ENCODE data around the gene AGRP. TPM values are rescaled to one million over a fixed set of nuclear protein-coding genes. Genes with fewer than 3 reads are reported as not detected.
A peak's percentile ranks its signal among the peaks of the same experiment; 100 is the strongest.

AGRP gene
- 0.40 TPM for polyA plus RNA-seq (2012; ENCODE audit: missing spikeins)

DNA sequence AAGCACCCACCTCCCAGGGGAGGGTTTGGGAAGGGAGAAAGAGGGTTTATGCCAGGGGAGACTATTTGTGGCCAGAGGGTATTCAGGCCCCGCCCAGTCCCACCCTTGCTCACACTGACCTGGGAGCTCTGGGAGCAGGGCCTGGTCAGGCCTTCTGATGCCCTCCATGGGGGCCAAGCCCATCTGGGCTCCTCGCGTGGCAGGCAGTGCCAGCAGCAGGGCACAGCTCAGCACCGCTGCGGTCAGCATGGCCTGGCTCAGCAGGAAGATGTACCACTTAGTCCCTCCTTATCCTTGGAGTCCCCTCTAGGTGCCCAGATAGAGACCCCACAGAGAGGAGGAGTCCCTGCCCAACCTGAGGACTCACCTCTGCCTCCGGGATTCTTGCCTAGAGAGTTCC is at the start of gene AGRP:
AGRP (minus strand) TSS at position 398 of the 400 bp plus-strand sequence; CDS start at position 249, 149 bp downstream.
- FAIRE-seq (no peak), DNase-seq (ENCODE audit: insufficient read length) (no peak)
- TF ChIP-seq TAF1 (IDR thresholded peaks at IDR 0.05; ENCODE audit: borderline replicate concordance, low read depth, low read length) (no peak), POLR2AphosphoS5 (IDR thresholded peaks at IDR 0.05; ENCODE audit: low read depth, low read length) (no peak), POLR2A (IDR thresholded peaks at IDR 0.05; ENCODE audit: low read depth, low read length) (no peak)

GRCh38 chr16:67531247-67531646 is 47.9 kb upstream of the AGRP start:
- DNase-seq (ENCODE audit: insufficient read length) (no peak), FAIRE-seq (no peak)
- TF ChIP-seq TAF1 (IDR thresholded peaks at IDR 0.05; ENCODE audit: borderline replicate concordance, low read depth, low read length) (no peak), POLR2A (IDR thresholded peaks at IDR 0.05; ENCODE audit: low read depth, low read length) (no peak), POLR2AphosphoS5 (IDR thresholded peaks at IDR 0.05; ENCODE audit: low read depth, low read length) (no peak)

DNA sequence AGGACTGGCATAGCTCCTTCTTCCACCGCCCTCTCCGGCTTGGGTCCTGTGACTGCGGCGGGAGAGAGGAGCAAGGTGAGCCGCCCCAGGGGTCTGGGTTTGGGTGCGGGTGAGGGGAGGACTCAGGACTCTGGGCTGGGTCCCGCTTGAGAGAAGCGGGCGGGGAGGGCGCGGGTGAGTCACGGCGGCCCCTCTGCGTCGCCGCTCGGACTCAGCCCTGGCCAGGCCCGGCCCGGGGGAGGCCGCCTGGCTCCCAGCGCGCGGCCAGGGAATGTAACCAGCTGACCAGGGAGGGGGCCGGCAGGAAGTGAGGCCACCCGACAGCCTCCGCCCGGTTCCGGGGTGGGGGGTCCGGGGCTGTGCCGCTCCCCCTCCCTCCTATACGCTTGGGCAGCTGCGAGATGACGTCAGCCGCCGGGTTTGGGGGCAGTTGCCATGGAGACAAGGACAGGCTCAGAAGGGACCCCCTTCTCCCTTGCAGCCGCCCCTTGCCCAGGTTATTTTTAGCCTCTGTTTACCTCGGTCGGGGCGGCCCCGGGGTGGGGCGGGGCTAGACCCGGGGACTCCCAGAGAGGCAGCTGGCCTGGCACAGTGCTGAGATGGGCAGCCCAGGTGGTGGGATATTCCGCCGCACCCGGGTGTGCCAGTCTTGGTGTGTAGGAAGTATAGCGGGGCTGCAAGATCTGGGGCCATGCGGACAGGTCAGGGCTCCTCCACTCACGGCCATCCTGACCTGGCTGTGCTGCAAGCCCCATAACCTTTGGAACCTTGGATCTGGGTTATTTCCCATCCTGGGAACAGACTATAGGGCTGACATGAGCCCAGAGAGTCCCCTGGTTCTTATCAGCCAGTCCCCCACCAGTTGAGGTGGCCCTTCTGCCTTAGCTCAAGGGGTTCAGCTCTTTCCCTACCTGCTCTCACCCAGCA is 46.9 kb upstream of the AGRP start:
- TF ChIP-seq POLR2A (IDR thresholded peaks at IDR 0.05; ENCODE audit: low read depth, low read length) = no peak
- TF ChIP-seq TAF1 (IDR thresholded peaks at IDR 0.05; ENCODE audit: borderline replicate concordance, low read depth, low read length) = no peak
- no peak for TF ChIP-seq POLR2AphosphoS5 (IDR thresholded peaks at IDR 0.05; ENCODE audit: low read depth, low read length)
- FAIRE-seq (no peak), DNase-seq (ENCODE audit: insufficient read length) (no peak)

DNA sequence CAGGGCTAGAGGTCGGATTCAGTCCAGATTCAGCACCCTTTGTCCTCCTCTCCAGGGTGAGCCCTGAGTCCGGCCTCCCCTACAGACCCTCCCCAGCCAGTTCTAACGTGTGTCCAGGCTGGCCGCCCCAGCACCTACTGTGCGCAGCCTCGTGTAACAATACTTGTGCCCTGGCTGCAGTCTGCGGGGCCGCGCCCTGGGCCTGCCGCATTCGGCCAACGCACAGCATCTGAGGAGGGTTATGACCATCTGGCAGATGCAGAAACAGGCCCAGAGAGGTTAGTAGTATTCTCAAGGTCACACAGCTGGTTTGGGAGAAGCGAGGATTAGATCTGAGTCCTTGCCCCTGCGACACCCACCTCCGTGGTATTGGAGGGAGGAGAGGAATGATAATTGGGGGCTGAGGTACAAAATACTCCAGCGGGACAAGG is 46.2 kb upstream of the AGRP start:
- TF ChIP-seq POLR2A (IDR thresholded peaks at IDR 0.05; ENCODE audit: low read depth, low read length) (no peak), POLR2AphosphoS5 (IDR thresholded peaks at IDR 0.05; ENCODE audit: low read depth, low read length) (no peak), TAF1 (IDR thresholded peaks at IDR 0.05; ENCODE audit: borderline replicate concordance, low read depth, low read length) (no peak)
- DNase-seq (ENCODE audit: insufficient read length) = no peak
- FAIRE-seq = peak; percentile 66

DNA sequence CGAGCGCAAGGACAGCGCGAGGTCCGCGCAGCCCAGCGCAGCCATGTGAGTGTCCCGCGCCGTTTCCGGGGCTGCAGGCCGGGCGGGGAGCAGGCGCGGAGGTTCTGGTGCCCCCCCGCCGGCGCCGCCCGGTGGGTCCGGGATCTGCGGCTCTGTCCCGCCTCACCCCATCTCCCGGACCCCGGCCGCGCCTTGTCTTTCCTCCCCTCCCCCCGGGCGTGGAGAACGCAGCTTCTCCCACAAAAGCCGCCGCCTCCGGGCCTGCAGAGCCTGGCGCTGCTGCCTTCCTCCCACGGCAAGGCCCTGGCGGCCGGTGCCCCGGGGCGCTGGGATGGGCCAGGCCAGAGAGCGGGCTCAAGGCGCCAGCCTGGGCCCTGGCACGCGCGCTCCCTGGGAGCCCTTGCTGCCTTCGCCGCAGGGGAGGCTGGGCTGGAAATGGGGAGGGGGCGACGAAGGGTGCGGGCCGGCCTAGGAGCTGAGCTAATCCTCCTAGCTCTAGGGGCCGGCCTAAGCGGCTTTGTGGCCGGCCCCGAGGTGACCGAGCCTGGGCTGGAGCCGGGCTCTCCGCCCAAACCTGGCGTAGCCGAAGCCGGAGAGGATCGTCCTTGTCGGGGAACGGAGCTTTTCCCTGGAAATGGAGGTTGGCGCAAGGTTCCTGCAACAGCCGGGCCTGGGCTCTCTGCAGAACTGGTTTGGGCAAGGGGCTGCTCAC is 45.7 kb upstream of the AGRP start:
- FAIRE-seq (no peak), DNase-seq (ENCODE audit: insufficient read length) (no peak)

GRCh38 chr16:67528222-67528869 is 45.0 kb upstream of the AGRP start, which contains the start of gene RIPOR1:
RIPOR1 (plus strand) TSS chr16:67528829; CDS start chr16:67538447, 9,618 bp downstream.
- DNase-seq (ENCODE audit: insufficient read length) = peak; percentile 76
- TF ChIP-seq TAF1 (IDR thresholded peaks at IDR 0.05; ENCODE audit: borderline replicate concordance, low read depth, low read length) (no peak), POLR2AphosphoS5 (IDR thresholded peaks at IDR 0.05; ENCODE audit: low read depth, low read length) (no peak), POLR2A (IDR thresholded peaks at IDR 0.05; ENCODE audit: low read depth, low read length) (no peak)
- peak; percentile 38 for FAIRE-seq

More for the DNA sequence above, 45.7 kb upstream of the AGRP start:
- no peak for TF ChIP-seq TAF1 (IDR thresholded peaks at IDR 0.05; ENCODE audit: borderline replicate concordance, low read depth, low read length)
- TF ChIP-seq POLR2A (IDR thresholded peaks at IDR 0.05; ENCODE audit: low read depth, low read length) = no peak
- no peak for TF ChIP-seq POLR2AphosphoS5 (IDR thresholded peaks at IDR 0.05; ENCODE audit: low read depth, low read length)

- FAIRE-seq (no peak), DNase-seq (ENCODE audit: insufficient read length) (no peak)
- TF ChIP-seq TAF1 (IDR thresholded peaks at IDR 0.05; ENCODE audit: borderline replicate concordance, low read depth, low read length) (no peak), POLR2AphosphoS5 (IDR thresholded peaks at IDR 0.05; ENCODE audit: low read depth, low read length) (no peak), POLR2A (IDR thresholded peaks at IDR 0.05; ENCODE audit: low read depth, low read length) (no peak)
Measured at GRCh38 chr16:67526149-67526791, 42.9 kb upstream of the AGRP start.

- FAIRE-seq (no peak), DNase-seq (ENCODE audit: insufficient read length) (no peak)
- TF ChIP-seq POLR2A (IDR thresholded peaks at IDR 0.05; ENCODE audit: low read depth, low read length) (no peak), POLR2AphosphoS5 (IDR thresholded peaks at IDR 0.05; ENCODE audit: low read depth, low read length) (no peak)
Measured at GRCh38 chr16:67525176-67525860, 42.0 kb upstream of the AGRP start.

- FAIRE-seq (peak; percentile 94), DNase-seq (ENCODE audit: insufficient read length) (peak; percentile 86)
- TF ChIP-seq POLR2A (IDR thresholded peaks at IDR 0.05; ENCODE audit: low read depth, low read length) (no peak), TAF1 (IDR thresholded peaks at IDR 0.05; ENCODE audit: borderline replicate concordance, low read depth, low read length) (no peak), POLR2AphosphoS5 (IDR thresholded peaks at IDR 0.05; ENCODE audit: low read depth, low read length) (no peak)
Measured at GRCh38 chr16:67521095-67521804, 37.9 kb upstream of the AGRP start.

DNA sequence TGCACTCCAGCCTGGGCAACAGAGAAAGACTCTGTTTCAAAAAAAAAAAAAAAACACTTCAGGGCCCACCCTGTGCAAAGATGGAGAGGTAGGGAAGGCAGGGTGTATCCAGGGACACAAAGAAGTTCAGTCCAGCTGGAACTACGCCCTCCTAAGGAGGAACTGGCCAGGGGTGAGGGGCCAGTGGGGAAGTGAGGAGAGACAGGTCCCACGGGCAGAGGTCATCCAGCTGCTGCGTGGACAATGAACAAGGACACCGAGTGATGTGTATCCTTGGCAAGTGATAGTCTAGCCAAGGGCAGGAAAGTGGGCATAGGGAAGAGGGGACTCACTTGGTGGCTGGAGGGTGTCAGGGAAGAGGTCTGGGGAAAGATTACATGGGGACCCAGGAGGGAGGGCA is 35.9 kb upstream of the AGRP start:
- TF ChIP-seq POLR2AphosphoS5 (IDR thresholded peaks at IDR 0.05; ENCODE audit: low read depth, low read length) (no peak), TAF1 (IDR thresholded peaks at IDR 0.05; ENCODE audit: borderline replicate concordance, low read depth, low read length) (no peak), POLR2A (IDR thresholded peaks at IDR 0.05; ENCODE audit: low read depth, low read length) (no peak)
- no peak for DNase-seq (ENCODE audit: insufficient read length)
- no peak for FAIRE-seq
